SK-N-SH treated with all-trans-retinoic acid at 6 μM for 48 hours (cell line): ENCODE results near the gene SPRR4.

Source experiments
- BACH2 ChIP-seq: fragments of 250-450 bp; sonication (Bioruptor Pico); IDR thresholded peaks from 2 replicates; pipeline ENCODE4 v1.9.0; 2021; ENCODE audit warnings: mild to moderate bottlenecking, borderline replicate concordance
- CSRNP3 ChIP-seq: fragments of 250-450 bp; sonication (Bioruptor Pico); IDR thresholded peaks from 2 replicates; pipeline ENCODE4 v1.5.1; 2021; ENCODE audit warnings: mild to moderate bottlenecking, moderate library complexity
- ESRRG ChIP-seq: fragments of 250-450 bp; sonication (Bioruptor Pico); IDR thresholded peaks from 2 replicates; pipeline ENCODE4 v1.6.1; 2021; ENCODE audit warnings: mild to moderate bottlenecking
- OSR1 ChIP-seq: fragments of 250-450 bp; sonication (Bioruptor Pico); IDR thresholded peaks from 2 replicates; pipeline ENCODE4 v1.8.0; 2022; ENCODE audit warnings: moderate library complexity, mild to moderate bottlenecking, inconsistent platforms
- TCF4 ChIP-seq: fragments of 250-450 bp; sonication (Bioruptor Pico); IDR thresholded peaks from 2 replicates; pipeline ENCODE4 v1.8.0; 2021; ENCODE audit warnings: mild to moderate bottlenecking, moderate library complexity, borderline replicate concordance
- ZC3H10 ChIP-seq: fragments of 250-450 bp; sonication (Bioruptor Pico); IDR thresholded peaks from 2 replicates; pipeline ENCODE4 v1.5.1; 2021; ENCODE audit warnings: mild to moderate bottlenecking, moderate library complexity
- ZFP3 ChIP-seq: fragments of 250-450 bp; sonication (Bioruptor Pico); IDR thresholded peaks from 2 replicates; pipeline ENCODE4 v1.5.0; 2020; ENCODE audit warnings: mild to moderate bottlenecking, moderate library complexity

GRCh38 chr1:152969036-152969435, 1.4 kb upstream of the SPRR4 start:
- TF ChIP-seq ESRRG (CRISPR knock-in tag) (no peak), ZFP3 (CRISPR knock-in tag) (no peak), ZC3H10 (no peak), OSR1 (CRISPR knock-in tag) (no peak), CSRNP3 (CRISPR knock-in tag) (no peak), TCF4 (CRISPR knock-in tag) (no peak), BACH2 (CRISPR knock-in tag) (no peak)
